Loucy (cell line): Measurements from ENCODE around the gene MYO1E.

Source experiments
- H2AFZ ChIP-seq: fragments of 200-600 bp; sonication (generic); 2 replicates; pipeline ENCODE4 v1.6.0; 2016; ENCODE audit warnings: antibody characterized with exemption, mild to moderate bottlenecking, low read length, moderate library complexity
- H3F3A ChIP-seq: fragments of 200-600 bp; 2 replicates; pipeline ENCODE4 v1.6.0; 2016; ENCODE audit warnings: antibody characterized with exemption, low read depth, mild to moderate bottlenecking
- H3K27me3 ChIP-seq: fragments of 200-600 bp; sonication (generic); 2 replicates; pipeline ENCODE4 v1.6.1; 2014; ENCODE audit warnings: low read length, mild to moderate bottlenecking; ENCODE audit not compliant: insufficient read depth, poor library complexity, severe bottlenecking
- H3K36me3 ChIP-seq: fragments of 200-600 bp; sonication (generic); 2 replicates; pipeline ENCODE4 v1.6.1; 2016; ENCODE audit warnings: low read length; ENCODE audit not compliant: insufficient read depth
- H3K4me1 ChIP-seq: fragments of 200-600 bp; sonication (generic); 2 replicates; pipeline ENCODE4 v1.5.1; 2014; ENCODE audit warnings: low read length, mild to moderate bottlenecking; ENCODE audit not compliant: insufficient read depth, poor library complexity, severe bottlenecking
- H3K4me2 ChIP-seq: fragments of 200-600 bp; sonication (generic); 2 replicates; pipeline ENCODE4 v1.6.0; 2014; ENCODE audit warnings: antibody characterized with exemption, low read length, low read depth, mild to moderate bottlenecking; ENCODE audit not compliant: poor library complexity, severe bottlenecking
- H3K4me3 ChIP-seq: fragments of 200-600 bp; sonication (generic); 2 replicates; pipeline ENCODE4 v1.5.1; 2014; ENCODE audit warnings: low read length, mild to moderate bottlenecking, mixed read lengths; ENCODE audit not compliant: poor library complexity, severe bottlenecking
- H3K79me2 ChIP-seq: fragments of 200-600 bp; sonication (generic); 2 replicates; pipeline ENCODE4 v1.6.1; 2014; ENCODE audit warnings: low read length; ENCODE audit not compliant: insufficient read depth
- H3K9ac ChIP-seq: fragments of 200-600 bp; sonication (generic); 2 replicates; pipeline ENCODE4 v1.6.0; 2014; ENCODE audit warnings: mild to moderate bottlenecking, low read depth, low read length, moderate library complexity; ENCODE audit not compliant: poor library complexity, severe bottlenecking
- H3K9me2 ChIP-seq: fragments of 200-600 bp; sonication (generic); replicated peaks from 2 replicates; pipeline ENCODE4 v1.6.1; 2016; ENCODE audit warnings: low read depth, low read length, mixed read lengths
- H3K9me3 ChIP-seq: fragments of 200-600 bp; sonication (generic); 2 replicates; pipeline ENCODE4 v1.6.1; 2014; ENCODE audit warnings: mild to moderate bottlenecking, antibody characterized with exemption, low read length, low read depth; ENCODE audit not compliant: insufficient read depth
- H4K20me1 ChIP-seq: fragments of 200-600 bp; sonication (generic); 2 replicates; pipeline ENCODE4 v1.6.0; 2014; ENCODE audit warnings: antibody characterized with exemption, low read length, mild to moderate bottlenecking; ENCODE audit not compliant: insufficient read depth, poor library complexity, severe bottlenecking
- CTCF ChIP-seq: fragments of 200-600 bp; sonication (generic); conservative IDR thresholded peaks from 2 replicates; pipeline ENCODE4 v1.5.1; 2014; ENCODE audit warnings: mild to moderate bottlenecking, antibody characterized with exemption, low read length
- EZH2phosphoT487 ChIP-seq: fragments of 200-600 bp; IDR thresholded peaks from 2 replicates; pipeline ENCODE4 v1.6.1; 2018; ENCODE audit warnings: antibody characterized with exemption, mild to moderate bottlenecking, moderate library complexity, borderline replicate concordance

MYO1E gene

GRCh38 chr15:59419170-59419569, 46.5 kb upstream of the MYO1E start:
- no peaks in the 10 kb centered on the region for H3F3A ChIP-seq
- no peak for TF ChIP-seq CTCF
- TF ChIP-seq EZH2phosphoT487, result no peak
- no peak overlapping the region for H2AFZ ChIP-seq

GRCh38 chr15:59416816-59417215, 44.1 kb upstream of the MYO1E start:
- Histone ChIP-seq H3K36me3 (no peaks in the 10 kb centered on the region), H4K20me1 (no peaks in the 10 kb centered on the region), H2AFZ (no peak overlapping the region)

More at GRCh38 chr15:59419170-59419569, 46.5 kb upstream of the MYO1E start:
- Histone ChIP-seq H3K79me2 (no peaks in the 10 kb centered on the region), H3K4me2 (no peak overlapping the region), H3K27me3 (no peaks in the 10 kb centered on the region), H4K20me1 (no peaks in the 10 kb centered on the region), H3K9ac (no peak overlapping the region), H3K9me2 (no peaks in the 10 kb centered on the region), H3K4me3 (no peak overlapping the region), H3K36me3 (no peaks in the 10 kb centered on the region), H3K4me1 (no peaks in the 10 kb centered on the region), H3K9me3 (no peaks in the 10 kb centered on the region)

GRCh38 chr15:59413577-59413976, 40.9 kb upstream of the MYO1E start:
- Histone ChIP-seq H3K4me3 (no peak overlapping the region), H3K27me3 (no peaks in the 10 kb centered on the region), H3F3A (no peaks in the 10 kb centered on the region), H3K9ac (no peak overlapping the region), H3K9me2 (no peaks in the 10 kb centered on the region), H3K4me1 (peaks cover 14% of the 10 kb centered on the region), H3K36me3 (no peaks in the 10 kb centered on the region), H4K20me1 (no peaks in the 10 kb centered on the region), H3K9me3 (no peaks in the 10 kb centered on the region), H2AFZ (no peak overlapping the region), H3K79me2 (no peaks in the 10 kb centered on the region), H3K4me2 (peak overlapping the region; percentile 60)
- TF ChIP-seq EZH2phosphoT487, result no peak
- no peak for TF ChIP-seq CTCF

More at GRCh38 chr15:59416816-59417215, 44.1 kb upstream of the MYO1E start:
- Histone ChIP-seq H3K79me2 (no peaks in the 10 kb centered on the region), H3K4me1 (peaks cover 14% of the 10 kb centered on the region), H3K9me3 (no peaks in the 10 kb centered on the region), H3K4me2 (no peak overlapping the region), H3K9ac (no peak overlapping the region), H3K4me3 (no peak overlapping the region), H3K27me3 (no peaks in the 10 kb centered on the region), H3K9me2 (no peaks in the 10 kb centered on the region), H3F3A (no peaks in the 10 kb centered on the region)
- TF ChIP-seq CTCF (no peak), EZH2phosphoT487 (no peak)
